Right cardiac atrium (tissue), 5 donors: Measurements from ENCODE around the gene TEX26. TPM values are rescaled to one million over a fixed set of nuclear protein-coding genes. Genes with fewer than 3 reads are reported as not detected.

ENCODE experiments used
- ATAC-seq, 2 donors: fragments of 200-7000 bp; cut with Tn5 transposase; one replicate each; pipeline versions ENCODE4 v1.8.0 to v1.9.1; 2020; ENCODE audit warnings: moderate library complexity in 2 of 2, mild to moderate bottlenecking in 1 of 2
- DNase-seq, 3 donors: peaks; one replicate each; pipeline ENCODE4 v3.0.0-alpha.2; 2020
- H3K27ac ChIP-seq: one replicate; pipeline ENCODE4 v1.5.1; 2013; ENCODE audit warnings: mild to moderate bottlenecking, low read length, control low read depth, moderate library complexity
- H3K27me3 ChIP-seq: one replicate; pipeline ENCODE4 v1.6.1; 2013; ENCODE audit not compliant: control insufficient read depth, insufficient read depth
- H3K4me1 ChIP-seq: one replicate; pipeline ENCODE4 v1.6.1; 2013; ENCODE audit warnings: low read length; ENCODE audit not compliant: control insufficient read depth, insufficient read depth
- H3K4me3 ChIP-seq: one replicate; pipeline ENCODE4 v1.5.1; 2013; ENCODE audit warnings: low read length, control low read depth
- H3K9me3 ChIP-seq: one replicate; pipeline ENCODE4 v1.6.1; 2013; ENCODE audit warnings: low read length; ENCODE audit not compliant: control insufficient read depth
- WGBS: extraction: QIAGEN DNeasy Blood & Tissue Kit; methylation state at CpG from one replicate; pipeline ENCODE4 v1.1.7; 2013; 5-methylcytosine and 5-hydroxymethylcytosine counted together
- intact Hi-C, 4 donors: fragments of 100-400 bp; cut with DNase I; formaldehyde crosslinking; loops; one replicate each; pipeline versions ENCODE4 v1.11.0 to v1.14.0; 2022 to 2023
- polyA plus RNA-seq: library from polyadenylated mRNA; stranded (reverse); fragments of 200-250 nt; gene quantifications from one replicate; pipeline ENCODE4 v1.2.3, GENCODE V29; 2013
- total RNA-seq, 4 donors: library from RNA; stranded (reverse); fragmentation: NEBNext Ultra II Directional; extraction: Animal tissue kit (Norgen Biotek cat#: 25700); gene quantifications; one replicate each; pipeline ENCODE4 v1.2.1, GENCODE V29; 2021
- donor health status: healthy with polysubstance abuse.
- donor health status: DM: no; HTN: yes; CAD: no.
- donor health status: DM: no; HTN: no; CAD: no.
- donor health status: DM: no; HTN: yes; CAD: no; lungs with severe emphysema.
- donor health status: DM: yes; HTN: yes; CAD: no.

TEX26 gene
- total and polyA plus RNA-seq, 5 donors: 0.27 TPM; not detected in 4

GRCh38 chr13:30904043-30904442, 28.4 kb upstream of the TEX26 start:
- Histone ChIP-seq H3K4me1 (peaks cover 2% of the 10 kb centered on the region), H3K27ac (no peak overlapping the region), H3K9me3 (no peaks in the 10 kb centered on the region), H3K27me3 (no peaks in the 10 kb centered on the region), H3K4me3 (no peak overlapping the region)
- 88% methylated on average over 1 of the region's 1 CpG for WGBS
- no peak for DNase-seq
- no peak for ATAC-seq
- intact Hi-C loops: no loop called here

- peak; percentile 92 to 94 for ATAC-seq
- intact Hi-C loops: no loop called here
- H3K27me3 ChIP-seq: no peaks in the 10 kb centered on the region
These were observed 26.5 kb upstream of the TEX26 start, which contains the start of gene MEDAG for GRCh38 chr13:30905932-30906383. TSS of gene MEDAG (plus strand) at chr13:30906271. CDS start at chr13:30906516, 245 bp downstream.

GRCh38 chr13:30906411-30907051, 25.9 kb upstream of the TEX26 start:
- H3K27me3 ChIP-seq: no peaks in the 10 kb centered on the region
- no peaks in the 10 kb centered on the region for H3K9me3 ChIP-seq
- 10% methylated on average over 60 of the region's 60 CpGs for WGBS
- peak overlapping the region; percentile 48 for H3K4me3 ChIP-seq
- H3K27ac ChIP-seq: peak overlapping the region; percentile 52
- H3K4me1 ChIP-seq: peaks cover 5% of the 10 kb centered on the region
- ATAC-seq (peak; percentile 44 to 52), DNase-seq (peak in 2 of 3 donors; percentile 70 to 78)
- intact Hi-C loops: no loop called here

More at GRCh38 chr13:30905932-30906383, 26.5 kb upstream of the TEX26 start, which contains the start of gene MEDAG:
- peaks cover 2% of the 10 kb centered on the region for H3K4me1 ChIP-seq
- H3K4me3 ChIP-seq: peak within 1 kb of the TSS; percentile 48
- no peaks in the 10 kb centered on the region for H3K9me3 ChIP-seq
- peak within 1 kb of the TSS; percentile 78 for H3K27ac ChIP-seq
- 4% methylated on average over 35 of the region's 35 CpGs for WGBS
- DNase-seq: peak; percentile 91 to 95 (median 94)

- intact Hi-C loops: no loop called here
- Histone ChIP-seq H3K4me1 (peaks cover 5% of the 10 kb centered on the region), H3K4me3 (peak overlapping the region; percentile 48), H3K27ac (peak overlapping the region; percentile 78), H3K27me3 (no peaks in the 10 kb centered on the region), H3K9me3 (no peaks in the 10 kb centered on the region)
- ATAC-seq (peak; percentile 1 to 7), DNase-seq (peak in 1 of 3 donors; percentile 61)
- 54% methylated on average over 10 of the region's 10 CpGs for WGBS
These were observed 25.2 kb upstream of the TEX26 start for GRCh38 chr13:30907121-30907861.

- H3K4me1 ChIP-seq: peaks cover 5% of the 10 kb centered on the region
- DNase-seq (peak; percentile 60 to 85 (median 78)), ATAC-seq (peak; percentile 67 to 85)
- 13% methylated on average over 5 of the region's 5 CpGs for whole genome bisulfite sequencing
- intact Hi-C loops: no loop called here
- no peaks in the 10 kb centered on the region for H3K9me3 ChIP-seq
- no peaks in the 10 kb centered on the region for H3K27me3 ChIP-seq
- H3K27ac ChIP-seq: no peak overlapping the region
- peak overlapping the region; percentile 48 for H3K4me3 ChIP-seq
These were observed 24.0 kb upstream of the TEX26 start for GRCh38 chr13:30908416-30908980.

GRCh38 chr13:30910676-30911075, 21.8 kb upstream of the TEX26 start:
- no peaks in the 10 kb centered on the region for H3K27me3 ChIP-seq
- H3K9me3 ChIP-seq: no peaks in the 10 kb centered on the region
- peaks cover 5% of the 10 kb centered on the region for H3K4me1 ChIP-seq
- ATAC-seq (no peak), DNase-seq (no peak)
- intact Hi-C loops: no loop called here
- no peak overlapping the region for H3K4me3 ChIP-seq
- 95% methylated on average over 3 of the region's 3 CpGs for WGBS
- H3K27ac ChIP-seq: no peak overlapping the region

- intact Hi-C loops: no loop called here
These were observed 16.5 kb upstream of the TEX26 start for GRCh38 chr13:30915691-30916541.

GRCh38 chr13:30916991-30917390, 15.5 kb upstream of the TEX26 start:
- ATAC-seq: no peak
- 86% methylated on average over 6 of the region's 6 CpGs for WGBS
- intact Hi-C loops: no loop called here

More at GRCh38 chr13:30915691-30916541, 16.5 kb upstream of the TEX26 start:
- H3K27ac ChIP-seq: no peak overlapping the region
- no peak overlapping the region for H3K4me3 ChIP-seq
- 72% methylated on average over 19 of the region's 19 CpGs for WGBS
- H3K27me3 ChIP-seq: no peaks in the 10 kb centered on the region
- ATAC-seq: peak in 1 of 2 donors; percentile 36
- no peaks in the 10 kb centered on the region for H3K9me3 ChIP-seq
- H3K4me1 ChIP-seq: peaks cover 3% of the 10 kb centered on the region
- peak in 1 of 3 donors; percentile 48 for DNase-seq

GRCh38 chr13:30918662-30919405, 13.6 kb upstream of the TEX26 start:
- ATAC-seq (no peak), DNase-seq (no peak)
- H3K4me3 ChIP-seq: no peak overlapping the region
- H3K9me3 ChIP-seq: no peaks in the 10 kb centered on the region
- 82% methylated on average over 6 of the region's 6 CpGs for WGBS
- no peaks in the 10 kb centered on the region for H3K4me1 ChIP-seq
- no peaks in the 10 kb centered on the region for H3K27me3 ChIP-seq
- intact Hi-C loops: no loop called here
- H3K27ac ChIP-seq: no peak overlapping the region

More at GRCh38 chr13:30916991-30917390, 15.5 kb upstream of the TEX26 start:
- H3K4me1 ChIP-seq: no peaks in the 10 kb centered on the region
- no peak for DNase-seq
- no peak overlapping the region for H3K4me3 ChIP-seq
- no peaks in the 10 kb centered on the region for H3K27me3 ChIP-seq
- no peak overlapping the region for H3K27ac ChIP-seq
- no peaks in the 10 kb centered on the region for H3K9me3 ChIP-seq
